ENCODE measurements around the gene ZKSCAN7. TPM values are rescaled to one million over a fixed set of nuclear protein-coding genes. Genes with fewer than 3 reads are reported as not detected.

Gene ZKSCAN7
- polyA plus RNA-seq, 1 of the 3 experiments (the other 2 are of a cell fraction), result 5.4 TPM

DNA sequence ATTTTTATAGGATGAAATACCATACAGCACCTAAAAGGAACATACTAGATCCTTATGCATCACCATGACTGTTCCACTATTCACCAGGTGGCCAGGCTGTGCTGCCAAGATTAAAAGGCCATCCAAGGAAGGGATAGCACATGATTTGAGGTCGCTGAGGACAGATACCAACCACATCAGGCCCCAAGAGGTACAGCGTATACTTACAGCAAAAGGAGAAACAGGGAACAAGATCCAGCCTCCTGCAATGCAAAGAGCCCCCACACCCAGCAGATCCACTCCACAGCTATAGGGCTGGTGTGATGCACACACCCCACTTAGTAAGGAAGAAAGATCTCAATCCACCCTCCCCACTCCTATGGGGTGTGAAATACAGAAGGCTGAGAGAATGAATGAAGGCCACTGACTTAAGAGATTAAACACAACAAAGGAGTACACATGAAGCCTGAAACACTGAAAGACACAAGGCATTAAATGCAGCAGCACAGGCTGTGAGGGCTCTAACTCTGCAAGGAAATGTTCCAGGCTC lies 45.5 kb upstream of the ZKSCAN7 start:
- POLR2A ChIA-PET, result interaction anchor here (1.0 kb wide), 1 partner anchor 336 kb away, joined by 3 read pairs; no protein-coding TSS in a partner anchor
- no peaks in the 10 kb centered on the region for H3K9me3 ChIP-seq
- peak overlapping the region; percentile 86 for H3K4me2 ChIP-seq
- 65% methylated on average over 2 of the region's 2 CpGs for WGBS (ENCODE audit: low lambda C conversion rate)
- TF ChIP-seq RAD21 (IDR thresholded peaks at IDR 0.05; ENCODE audit: low read length) (no peak), RXRA (IDR thresholded peaks at IDR 0.05; ENCODE audit: borderline replicate concordance, low read depth) (no peak)
- H3F3A ChIP-seq (replicated peaks; ENCODE audit: insufficient read depth), result peaks cover 3% of the 10 kb centered on the region
- H4K20me1 ChIP-seq (ENCODE audit: insufficient read depth), result no peaks in the 10 kb centered on the region
- CTCF ChIA-PET, result interaction anchor here (1.1 kb wide), 1 partner anchor 75 kb away, joined by 3 read pairs; the partner anchor contains the start of gene ZNF660
- H3K79me2 ChIP-seq (ENCODE audit: insufficient read depth), result peaks cover 58% of the 10 kb centered on the region
- peak overlapping the region in 1 of 2 experiments; percentile 19; a peak in 2 of 4 replicates for H3K27ac ChIP-seq (ENCODE audit: low read depth in 2 of 2, low read length in 1 of 2)
- H3K27me3 ChIP-seq (ENCODE audit: insufficient read depth), result no peaks in the 10 kb centered on the region
- peaks cover 3 to 12% of the 10 kb centered on the region in 2 experiments for H3K36me3 ChIP-seq (replicated peaks in 1 of 2; ENCODE audit: control insufficient read depth in 1 of 2, insufficient read depth in 2 of 2, low read length in 1 of 2)
- peaks cover 0 to 12% of the 10 kb centered on the region in 2 experiments; a peak in 1 of 4 replicates for H3K4me1 ChIP-seq (ENCODE audit: control insufficient read depth in 1 of 2, insufficient read depth in 2 of 2, low read depth in 1 of 2, low read length in 1 of 2)
- H2AFZ ChIP-seq (ENCODE audit: low read depth), result peak overlapping the region; percentile 97
- H3K9me2 ChIP-seq, result no peaks in the 10 kb centered on the region
- H3K4me3 ChIP-seq (ENCODE audit: low read depth in 2 of 2, low read length in 1 of 2), result peak overlapping the region; percentile 69 to 96
- DNase-seq, result peak; percentile 30
- H3K9ac ChIP-seq, result peak overlapping the region; percentile 83

DNA sequence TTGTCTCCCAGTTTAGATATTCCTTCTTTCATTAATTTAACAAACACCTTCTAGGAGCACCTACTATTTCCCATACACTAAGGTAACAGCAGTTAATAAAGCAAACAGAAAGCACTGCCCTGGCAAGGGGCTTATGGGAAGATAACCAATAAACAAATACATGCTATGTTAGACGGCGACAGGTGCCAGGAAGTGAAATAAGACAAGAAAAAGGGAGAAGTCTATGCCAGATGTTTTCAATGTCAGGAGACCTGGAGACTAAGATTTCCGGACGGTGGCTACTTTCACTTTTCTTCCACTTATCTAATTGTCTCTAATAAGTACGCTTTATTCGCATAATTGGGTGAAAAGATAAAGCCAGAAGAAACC lies 45.0 kb upstream of the ZKSCAN7 start:
- Histone ChIP-seq H3K4me1 (ENCODE audit: control insufficient read depth in 1 of 2, insufficient read depth in 2 of 2, low read depth in 1 of 2, low read length in 1 of 2) (peaks cover 0 to 12% of the 10 kb centered on the region in 2 experiments; a peak in 1 of 4 replicates), H3K9me3 (no peaks in the 10 kb centered on the region), H3K4me2 (peak overlapping the region; percentile 86), H3K4me3 (ENCODE audit: low read depth in 2 of 2, low read length in 1 of 2) (peak overlapping the region; percentile 69 to 96), H2AFZ (ENCODE audit: low read depth) (peak overlapping the region; percentile 97), H3K36me3 (replicated peaks in 1 of 2; ENCODE audit: control insufficient read depth in 1 of 2, insufficient read depth in 2 of 2, low read length in 1 of 2) (peaks cover 3 to 12% of the 10 kb centered on the region in 2 experiments), H3K27me3 (ENCODE audit: insufficient read depth) (no peaks in the 10 kb centered on the region), H4K20me1 (ENCODE audit: insufficient read depth) (no peaks in the 10 kb centered on the region), H3K9ac (peak overlapping the region; percentile 83), H3K79me2 (ENCODE audit: insufficient read depth) (peaks cover 54% of the 10 kb centered on the region), H3F3A (replicated peaks; ENCODE audit: insufficient read depth) (peaks cover 3% of the 10 kb centered on the region), H3K27ac (ENCODE audit: low read depth in 2 of 2, low read length in 1 of 2) (peak overlapping the region; percentile 63 to 72), H3K9me2 (no peaks in the 10 kb centered on the region)
- WGBS (ENCODE audit: low lambda C conversion rate), result 3% methylated on average over 6 of the region's 6 CpGs
- CTCF ChIA-PET, result interaction anchor here (1.1 kb wide), 1 partner anchor 75 kb away, joined by 3 read pairs; the partner anchor contains the start of gene ZNF660
- DNase-seq, result no peak
- TF ChIP-seq POLR2AphosphoS5 (IDR thresholded peaks at IDR 0.05; ENCODE audit: low read depth, low read length), result no peak
- TF ChIP-seq MEF2A (IDR thresholded peaks at IDR 0.05; ENCODE audit: borderline replicate concordance, low read depth), result no peak
- TF ChIP-seq, protein P1, sequence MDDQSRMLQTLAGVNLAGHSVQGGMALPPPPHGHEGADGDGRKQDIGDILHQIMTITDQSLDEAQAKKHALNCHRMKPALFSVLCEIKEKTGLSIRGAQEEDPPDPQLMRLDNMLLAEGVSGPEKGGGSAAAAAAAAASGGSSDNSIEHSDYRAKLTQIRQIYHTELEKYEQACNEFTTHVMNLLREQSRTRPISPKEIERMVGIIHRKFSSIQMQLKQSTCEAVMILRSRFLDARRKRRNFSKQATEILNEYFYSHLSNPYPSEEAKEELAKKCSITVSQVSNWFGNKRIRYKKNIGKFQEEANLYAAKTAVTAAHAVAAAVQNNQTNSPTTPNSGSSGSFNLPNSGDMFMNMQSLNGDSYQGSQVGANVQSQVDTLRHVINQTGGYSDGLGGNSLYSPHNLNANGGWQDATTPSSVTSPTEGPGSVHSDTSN (IDR thresholded peaks at IDR 0.05), result no peak
- TF ChIP-seq EZH2phosphoT487 (IDR thresholded peaks at IDR 0.05; ENCODE audit: borderline replicate concordance, low read depth), result no peak
- no peak for TF ChIP-seq RCOR1 (IDR thresholded peaks at IDR 0.05; ENCODE audit: low read length)
- TF ChIP-seq RXRA (IDR thresholded peaks at IDR 0.05; ENCODE audit: borderline replicate concordance, low read depth), result no peak
- TF ChIP-seq FOXJ3 (CRISPR knock-in tag; IDR thresholded peaks at IDR 0.05), result no peak
- TF ChIP-seq MXI1 (IDR thresholded peaks at IDR 0.05; ENCODE audit: low read depth, low read length), result no peak
- TF ChIP-seq TEAD4 (IDR thresholded peaks at IDR 0.05; ENCODE audit: borderline replicate concordance, insufficient read depth), result no peak
- TF ChIP-seq EP300 (IDR thresholded peaks at IDR 0.05; ENCODE audit: borderline replicate concordance in 1 of 2, low read depth in 1 of 2, low read length in 1 of 2), result no peak
- TF ChIP-seq, protein P2, sequence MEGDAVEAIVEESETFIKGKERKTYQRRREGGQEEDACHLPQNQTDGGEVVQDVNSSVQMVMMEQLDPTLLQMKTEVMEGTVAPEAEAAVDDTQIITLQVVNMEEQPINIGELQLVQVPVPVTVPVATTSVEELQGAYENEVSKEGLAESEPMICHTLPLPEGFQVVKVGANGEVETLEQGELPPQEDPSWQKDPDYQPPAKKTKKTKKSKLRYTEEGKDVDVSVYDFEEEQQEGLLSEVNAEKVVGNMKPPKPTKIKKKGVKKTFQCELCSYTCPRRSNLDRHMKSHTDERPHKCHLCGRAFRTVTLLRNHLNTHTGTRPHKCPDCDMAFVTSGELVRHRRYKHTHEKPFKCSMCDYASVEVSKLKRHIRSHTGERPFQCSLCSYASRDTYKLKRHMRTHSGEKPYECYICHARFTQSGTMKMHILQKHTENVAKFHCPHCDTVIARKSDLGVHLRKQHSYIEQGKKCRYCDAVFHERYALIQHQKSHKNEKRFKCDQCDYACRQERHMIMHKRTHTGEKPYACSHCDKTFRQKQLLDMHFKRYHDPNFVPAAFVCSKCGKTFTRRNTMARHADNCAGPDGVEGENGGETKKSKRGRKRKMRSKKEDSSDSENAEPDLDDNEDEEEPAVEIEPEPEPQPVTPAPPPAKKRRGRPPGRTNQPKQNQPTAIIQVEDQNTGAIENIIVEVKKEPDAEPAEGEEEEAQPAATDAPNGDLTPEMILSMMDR (IDR thresholded peaks at IDR 0.05), result no peak
- TF ChIP-seq JUND (IDR thresholded peaks at IDR 0.05), result no peak
- no peak for TF ChIP-seq GABPA (IDR thresholded peaks at IDR 0.05; ENCODE audit: low read depth)
- TF ChIP-seq FOXM1 (IDR thresholded peaks at IDR 0.05; ENCODE audit: low read depth), result no peak
- no peak for TF ChIP-seq GATA2 (CRISPR knock-in tag; IDR thresholded peaks at IDR 0.05)
- no peak for TF ChIP-seq NRF1 (IDR thresholded peaks at IDR 0.05; ENCODE audit: low read depth, low read length)
- TF ChIP-seq, protein P3, sequence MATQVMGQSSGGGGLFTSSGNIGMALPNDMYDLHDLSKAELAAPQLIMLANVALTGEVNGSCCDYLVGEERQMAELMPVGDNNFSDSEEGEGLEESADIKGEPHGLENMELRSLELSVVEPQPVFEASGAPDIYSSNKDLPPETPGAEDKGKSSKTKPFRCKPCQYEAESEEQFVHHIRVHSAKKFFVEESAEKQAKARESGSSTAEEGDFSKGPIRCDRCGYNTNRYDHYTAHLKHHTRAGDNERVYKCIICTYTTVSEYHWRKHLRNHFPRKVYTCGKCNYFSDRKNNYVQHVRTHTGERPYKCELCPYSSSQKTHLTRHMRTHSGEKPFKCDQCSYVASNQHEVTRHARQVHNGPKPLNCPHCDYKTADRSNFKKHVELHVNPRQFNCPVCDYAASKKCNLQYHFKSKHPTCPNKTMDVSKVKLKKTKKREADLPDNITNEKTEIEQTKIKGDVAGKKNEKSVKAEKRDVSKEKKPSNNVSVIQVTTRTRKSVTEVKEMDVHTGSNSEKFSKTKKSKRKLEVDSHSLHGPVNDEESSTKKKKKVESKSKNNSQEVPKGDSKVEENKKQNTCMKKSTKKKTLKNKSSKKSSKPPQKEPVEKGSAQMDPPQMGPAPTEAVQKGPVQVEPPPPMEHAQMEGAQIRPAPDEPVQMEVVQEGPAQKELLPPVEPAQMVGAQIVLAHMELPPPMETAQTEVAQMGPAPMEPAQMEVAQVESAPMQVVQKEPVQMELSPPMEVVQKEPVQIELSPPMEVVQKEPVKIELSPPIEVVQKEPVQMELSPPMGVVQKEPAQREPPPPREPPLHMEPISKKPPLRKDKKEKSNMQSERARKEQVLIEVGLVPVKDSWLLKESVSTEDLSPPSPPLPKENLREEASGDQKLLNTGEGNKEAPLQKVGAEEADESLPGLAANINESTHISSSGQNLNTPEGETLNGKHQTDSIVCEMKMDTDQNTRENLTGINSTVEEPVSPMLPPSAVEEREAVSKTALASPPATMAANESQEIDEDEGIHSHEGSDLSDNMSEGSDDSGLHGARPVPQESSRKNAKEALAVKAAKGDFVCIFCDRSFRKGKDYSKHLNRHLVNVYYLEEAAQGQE (IDR thresholded peaks at IDR 0.05; ENCODE audit: low read depth, low read length), result no peak
- POLR2A ChIA-PET, result interaction anchor here (0.6 to 2.3 kb wide), 8 partner anchors 31 to 336 kb away, joined by 3 to 14 read pairs (median 3); partner anchors contain the start of genes TCAIM, ZNF197, ZNF445 and ZNF660

Data from SK-N-SH (cell line).